Activated naive CD8-positive, alpha-beta T cell treated with anti-CD3 and anti-CD28 coated beads, Interleukin-2, amount 50 U/mL, for 24 hours (primary cell): Measurements from ENCODE around the gene LBR.

Experiments
- ATAC-seq: fragments of 150-1000 bp; cut with Tn5 transposase; one replicate; pipeline ENCODE4 v1.10.0; 2021
- DNase-seq: peaks from one replicate; pipeline ENCODE4 v3.0.0; 2021
- H3K27ac Mint-ChIP-seq: one replicate; pipeline ENCODE4 v1.8.0; 2021; ENCODE audit warnings: mild to moderate bottlenecking, mixed read lengths
- H3K27me3 Mint-ChIP-seq: one replicate; pipeline ENCODE4 v1.8.0; 2021; ENCODE audit warnings: mixed read lengths
- H3K36me3 Mint-ChIP-seq: one replicate; pipeline ENCODE4 v1.8.0; 2021; ENCODE audit warnings: low read depth, mixed read lengths
- H3K4me1 Mint-ChIP-seq: one replicate; pipeline ENCODE4 v1.8.0; 2021; ENCODE audit warnings: mixed read lengths
- H3K4me3 Mint-ChIP-seq: one replicate; pipeline ENCODE4 v1.8.0; 2021; ENCODE audit warnings: mild to moderate bottlenecking, moderate library complexity, mixed read lengths
- H3K9me3 Mint-ChIP-seq: one replicate; pipeline ENCODE4 v1.8.0; 2021; ENCODE audit warnings: mixed read lengths

LBR gene

GRCh38 chr1:225424562-225425200 lies 3.2 kb downstream of the LBR start:
- H3K9me3 Mint-ChIP-seq = no peaks in the 10 kb centered on the region
- H3K4me1 Mint-ChIP-seq = peaks cover 59% of the 10 kb centered on the region
- ATAC-seq (no peak), DNase-seq (no peak)
- H3K27ac Mint-ChIP-seq = peak overlapping the region; percentile 32
- no peaks in the 10 kb centered on the region for H3K27me3 Mint-ChIP-seq
- peaks cover 31% of the 10 kb centered on the region for H3K36me3 Mint-ChIP-seq
- peak overlapping the region; percentile 92 for H3K4me3 Mint-ChIP-seq

GRCh38 chr1:225423518-225423855 lies 4.4 kb downstream of the LBR start:
- ATAC-seq (no peak), DNase-seq (no peak)
- H3K9me3 Mint-ChIP-seq = no peaks in the 10 kb centered on the region
- H3K4me3 Mint-ChIP-seq = no peak overlapping the region
- H3K27me3 Mint-ChIP-seq = no peaks in the 10 kb centered on the region
- peak overlapping the region; percentile 0 for H3K27ac Mint-ChIP-seq
- peaks cover 49% of the 10 kb centered on the region for H3K4me1 Mint-ChIP-seq
- peaks cover 40% of the 10 kb centered on the region for H3K36me3 Mint-ChIP-seq

- Mint-ChIP-seq H3K4me1 (peaks cover 49% of the 10 kb centered on the region), H3K4me3 (no peak overlapping the region), H3K27ac (peak overlapping the region; percentile 0), H3K9me3 (no peaks in the 10 kb centered on the region), H3K36me3 (peaks cover 44% of the 10 kb centered on the region), H3K27me3 (no peaks in the 10 kb centered on the region)
- DNase-seq = no peak
- no peak for ATAC-seq
Observed at GRCh38 chr1:225422795-225423517, 4.9 kb downstream of the LBR start.

GRCh38 chr1:225422031-225422605 lies 5.7 kb downstream of the LBR start:
- H3K27me3 Mint-ChIP-seq = no peaks in the 10 kb centered on the region
- no peak overlapping the region for H3K4me3 Mint-ChIP-seq
- H3K36me3 Mint-ChIP-seq = peaks cover 49% of the 10 kb centered on the region
- H3K9me3 Mint-ChIP-seq = no peaks in the 10 kb centered on the region
- ATAC-seq (no peak), DNase-seq (no peak)
- peaks cover 49% of the 10 kb centered on the region for H3K4me1 Mint-ChIP-seq
- no peak overlapping the region for H3K27ac Mint-ChIP-seq

- DNase-seq (no peak), ATAC-seq (no peak)
- Mint-ChIP-seq H3K4me1 (peaks cover 17% of the 10 kb centered on the region), H3K9me3 (no peaks in the 10 kb centered on the region), H3K36me3 (peaks cover 71% of the 10 kb centered on the region), H3K27me3 (no peaks in the 10 kb centered on the region), H3K4me3 (no peak overlapping the region), H3K27ac (no peak overlapping the region)
Observed at GRCh38 chr1:225418598-225418997, 9.2 kb downstream of the LBR start.

GRCh38 chr1:225418059-225418458 lies 9.8 kb downstream of the LBR start:
- H3K27me3 Mint-ChIP-seq = no peaks in the 10 kb centered on the region
- no peak overlapping the region for H3K27ac Mint-ChIP-seq
- DNase-seq (no peak), ATAC-seq (no peak)
- H3K36me3 Mint-ChIP-seq = peaks cover 74% of the 10 kb centered on the region
- H3K4me3 Mint-ChIP-seq = no peak overlapping the region
- no peaks in the 10 kb centered on the region for H3K9me3 Mint-ChIP-seq
- peaks cover 13% of the 10 kb centered on the region for H3K4me1 Mint-ChIP-seq

- DNase-seq (no peak), ATAC-seq (no peak)
- peaks cover 76% of the 10 kb centered on the region for H3K36me3 Mint-ChIP-seq
- no peaks in the 10 kb centered on the region for H3K27me3 Mint-ChIP-seq
- H3K9me3 Mint-ChIP-seq = no peaks in the 10 kb centered on the region
- no peak overlapping the region for H3K4me3 Mint-ChIP-seq
- H3K4me1 Mint-ChIP-seq = peaks cover 2% of the 10 kb centered on the region
- no peak overlapping the region for H3K27ac Mint-ChIP-seq
Observed at GRCh38 chr1:225415967-225416745, 11.7 kb downstream of the LBR start.

- H3K36me3 Mint-ChIP-seq = peaks cover 75% of the 10 kb centered on the region
Observed at GRCh38 chr1:225415307-225415706, 12.5 kb downstream of the LBR start.

GRCh38 chr1:225413708-225414375 lies 14.0 kb downstream of the LBR start:
- no peak for ATAC-seq
- Mint-ChIP-seq H3K36me3 (peaks cover 74% of the 10 kb centered on the region), H3K9me3 (no peaks in the 10 kb centered on the region), H3K27me3 (no peaks in the 10 kb centered on the region), H3K4me3 (no peak overlapping the region), H3K27ac (no peak overlapping the region), H3K4me1 (no peaks in the 10 kb centered on the region)
- no peak for DNase-seq

More at GRCh38 chr1:225415307-225415706, 12.5 kb downstream of the LBR start:
- no peak for DNase-seq
- no peak for ATAC-seq
- Mint-ChIP-seq H3K9me3 (no peaks in the 10 kb centered on the region), H3K4me1 (no peaks in the 10 kb centered on the region), H3K27ac (no peak overlapping the region), H3K4me3 (no peak overlapping the region), H3K27me3 (no peaks in the 10 kb centered on the region)

GRCh38 chr1:225412803-225413351 lies 15.0 kb downstream of the LBR start:
- ATAC-seq = no peak
- Mint-ChIP-seq H3K4me1 (peaks cover 1% of the 10 kb centered on the region), H3K36me3 (peaks cover 72% of the 10 kb centered on the region), H3K9me3 (no peaks in the 10 kb centered on the region), H3K4me3 (no peak overlapping the region), H3K27ac (no peak overlapping the region), H3K27me3 (no peaks in the 10 kb centered on the region)
- DNase-seq = no peak

- peaks cover 69% of the 10 kb centered on the region for H3K36me3 Mint-ChIP-seq
- H3K9me3 Mint-ChIP-seq = no peaks in the 10 kb centered on the region
- ATAC-seq (no peak), DNase-seq (no peak)
- H3K4me1 Mint-ChIP-seq = peaks cover 1% of the 10 kb centered on the region
- no peaks in the 10 kb centered on the region for H3K27me3 Mint-ChIP-seq
- H3K27ac Mint-ChIP-seq = no peak overlapping the region
- no peak overlapping the region for H3K4me3 Mint-ChIP-seq
Observed at GRCh38 chr1:225412321-225412720, 15.5 kb downstream of the LBR start.

- no peaks in the 10 kb centered on the region for H3K27me3 Mint-ChIP-seq
- ATAC-seq (no peak), DNase-seq (no peak)
- peaks cover 1% of the 10 kb centered on the region for H3K4me1 Mint-ChIP-seq
- no peak overlapping the region for H3K27ac Mint-ChIP-seq
- H3K9me3 Mint-ChIP-seq = no peaks in the 10 kb centered on the region
- no peak overlapping the region for H3K4me3 Mint-ChIP-seq
- H3K36me3 Mint-ChIP-seq = peaks cover 69% of the 10 kb centered on the region
Observed at GRCh38 chr1:225410036-225410435, 17.8 kb downstream of the LBR start.

GRCh38 chr1:225409051-225409450 lies 18.8 kb downstream of the LBR start:
- no peaks in the 10 kb centered on the region for H3K9me3 Mint-ChIP-seq
- H3K36me3 Mint-ChIP-seq = peaks cover 64% of the 10 kb centered on the region
- no peak overlapping the region for H3K4me3 Mint-ChIP-seq
- no peak for DNase-seq
- H3K27me3 Mint-ChIP-seq = no peaks in the 10 kb centered on the region
- no peak overlapping the region for H3K27ac Mint-ChIP-seq
- no peak for ATAC-seq
- peaks cover 1% of the 10 kb centered on the region for H3K4me1 Mint-ChIP-seq

GRCh38 chr1:225408249-225408648 lies 19.6 kb downstream of the LBR start:
- ATAC-seq = no peak
- Mint-ChIP-seq H3K36me3 (peaks cover 59% of the 10 kb centered on the region), H3K9me3 (no peaks in the 10 kb centered on the region), H3K4me3 (no peak overlapping the region), H3K27ac (no peak overlapping the region), H3K27me3 (no peaks in the 10 kb centered on the region), H3K4me1 (peaks cover 1% of the 10 kb centered on the region)
- no peak for DNase-seq
